Ascending aorta (tissue), 2 donors: Measurements from ENCODE around the gene DNAJA4. TPM values are rescaled to one million over a fixed set of nuclear protein-coding genes. Genes with fewer than 3 reads are reported as not detected.

Experiments
- DNase-seq, 2 donors: peaks; one replicate each; pipeline ENCODE4 v3.0.0-alpha.2; 2019; ENCODE audit warnings: low spot score in 2 of 2
- H3K27ac ChIP-seq, 2 donors: fragments of 200-600 bp; sonication (generic); one replicate each; pipeline ENCODE4 v1.5.1; 2016 to 2017; ENCODE audit warnings: mild to moderate bottlenecking in 1 of 2
- H3K27me3 ChIP-seq: fragments of 200-600 bp; sonication (generic); one replicate; pipeline ENCODE4 v1.5.1; 2017
- H3K36me3 ChIP-seq, 2 donors: fragments of 200-600 bp; sonication (generic); one replicate each; pipeline ENCODE4 v1.5.1; 2016
- H3K4me1 ChIP-seq, 2 donors: fragments of 200-600 bp; sonication (generic); one replicate each; pipeline ENCODE4 v1.5.1; 2016 to 2017; ENCODE audit warnings: mild to moderate bottlenecking in 1 of 2
- H3K4me3 ChIP-seq, 2 donors: fragments of 200-600 bp; sonication (generic); one replicate each; pipeline ENCODE4 v1.5.1; 2016 to 2017; ENCODE audit warnings: mild to moderate bottlenecking in 1 of 2
- H3K9me3 ChIP-seq, 2 donors: fragments of 200-600 bp; sonication (generic); one replicate each; pipeline ENCODE4 v1.5.1; 2016
- intact Hi-C: fragments of 100-400 bp; cut with DNase I; formaldehyde crosslinking; loops from one replicate; pipeline ENCODE4 v1.15.1; 2023
- total RNA-seq: library from RNA; depleted of rRNA; stranded (reverse); fragments of >200 nt; gene quantifications from one replicate; pipeline ENCODE4 v1.1.0, GENCODE V29; 2016
- TF ChIP-seq, protein P1 (sequence below), 3 experiments: fragments of 200-600 bp in 2 of 3; fragments of 450-650 bp in 1 of 3; sonication (generic) in 2 of 3; IDR thresholded peaks; one replicate each; pipeline ENCODE4 v1.5.1; 2016 to 2019; ENCODE audit warnings: antibody characterized with exemption in 3 of 3, mild to moderate bottlenecking in 1 of 3, moderate library complexity in 1 of 3

Gene DNAJA4
- total RNA-seq, 1 donor from 2014 or later = 3.5 TPM

DNA sequence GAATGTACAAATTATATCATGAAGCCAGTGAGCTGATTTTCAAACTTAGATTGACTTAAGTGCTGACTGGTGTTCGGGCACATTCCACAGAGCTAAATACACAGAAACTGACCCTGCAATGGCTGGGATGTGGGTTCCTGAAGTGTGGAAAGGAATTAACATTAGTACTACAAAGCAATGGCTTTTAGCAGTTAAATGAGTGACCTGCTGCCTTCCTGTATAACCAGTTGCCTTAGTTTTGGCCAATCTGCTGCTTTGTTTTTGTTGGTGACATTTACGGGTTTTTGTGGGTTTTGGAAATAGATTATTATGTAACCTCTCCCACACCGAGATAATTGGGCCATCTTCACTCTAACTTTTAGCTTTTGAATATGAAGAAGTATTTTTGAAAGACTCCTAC lies 37.5 kb downstream of the DNAJA4 start:
- no peaks in the 10 kb centered on the region for H3K36me3 ChIP-seq
- peaks cover 0 to 3% of the 10 kb centered on the region in 2 donors for H3K4me1 ChIP-seq
- TF ChIP-seq, protein P1, sequence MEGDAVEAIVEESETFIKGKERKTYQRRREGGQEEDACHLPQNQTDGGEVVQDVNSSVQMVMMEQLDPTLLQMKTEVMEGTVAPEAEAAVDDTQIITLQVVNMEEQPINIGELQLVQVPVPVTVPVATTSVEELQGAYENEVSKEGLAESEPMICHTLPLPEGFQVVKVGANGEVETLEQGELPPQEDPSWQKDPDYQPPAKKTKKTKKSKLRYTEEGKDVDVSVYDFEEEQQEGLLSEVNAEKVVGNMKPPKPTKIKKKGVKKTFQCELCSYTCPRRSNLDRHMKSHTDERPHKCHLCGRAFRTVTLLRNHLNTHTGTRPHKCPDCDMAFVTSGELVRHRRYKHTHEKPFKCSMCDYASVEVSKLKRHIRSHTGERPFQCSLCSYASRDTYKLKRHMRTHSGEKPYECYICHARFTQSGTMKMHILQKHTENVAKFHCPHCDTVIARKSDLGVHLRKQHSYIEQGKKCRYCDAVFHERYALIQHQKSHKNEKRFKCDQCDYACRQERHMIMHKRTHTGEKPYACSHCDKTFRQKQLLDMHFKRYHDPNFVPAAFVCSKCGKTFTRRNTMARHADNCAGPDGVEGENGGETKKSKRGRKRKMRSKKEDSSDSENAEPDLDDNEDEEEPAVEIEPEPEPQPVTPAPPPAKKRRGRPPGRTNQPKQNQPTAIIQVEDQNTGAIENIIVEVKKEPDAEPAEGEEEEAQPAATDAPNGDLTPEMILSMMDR (IDR thresholded peaks at IDR 0.05) = no peak
- H3K27me3 ChIP-seq = no peaks in the 10 kb centered on the region
- DNase-seq = no peak
- intact Hi-C loops = no loop called here
- no peaks in the 10 kb centered on the region for H3K9me3 ChIP-seq
- no peak overlapping the region for H3K4me3 ChIP-seq
- no peak overlapping the region for H3K27ac ChIP-seq

- no peak overlapping the region for H3K4me3 ChIP-seq
- TF ChIP-seq, protein P1 (IDR thresholded peaks at IDR 0.05) = no peak
- H3K9me3 ChIP-seq = no peaks in the 10 kb centered on the region
- H3K27ac ChIP-seq = no peak overlapping the region
- H3K27me3 ChIP-seq = no peaks in the 10 kb centered on the region
- H3K4me1 ChIP-seq = peaks cover 0 to 3% of the 10 kb centered on the region in 2 donors
- intact Hi-C loops = no loop called here
- no peak for DNase-seq
- no peaks in the 10 kb centered on the region for H3K36me3 ChIP-seq
Observed at GRCh38 chr15:78302579-78303312, 38.4 kb downstream of the DNAJA4 start.

DNA sequence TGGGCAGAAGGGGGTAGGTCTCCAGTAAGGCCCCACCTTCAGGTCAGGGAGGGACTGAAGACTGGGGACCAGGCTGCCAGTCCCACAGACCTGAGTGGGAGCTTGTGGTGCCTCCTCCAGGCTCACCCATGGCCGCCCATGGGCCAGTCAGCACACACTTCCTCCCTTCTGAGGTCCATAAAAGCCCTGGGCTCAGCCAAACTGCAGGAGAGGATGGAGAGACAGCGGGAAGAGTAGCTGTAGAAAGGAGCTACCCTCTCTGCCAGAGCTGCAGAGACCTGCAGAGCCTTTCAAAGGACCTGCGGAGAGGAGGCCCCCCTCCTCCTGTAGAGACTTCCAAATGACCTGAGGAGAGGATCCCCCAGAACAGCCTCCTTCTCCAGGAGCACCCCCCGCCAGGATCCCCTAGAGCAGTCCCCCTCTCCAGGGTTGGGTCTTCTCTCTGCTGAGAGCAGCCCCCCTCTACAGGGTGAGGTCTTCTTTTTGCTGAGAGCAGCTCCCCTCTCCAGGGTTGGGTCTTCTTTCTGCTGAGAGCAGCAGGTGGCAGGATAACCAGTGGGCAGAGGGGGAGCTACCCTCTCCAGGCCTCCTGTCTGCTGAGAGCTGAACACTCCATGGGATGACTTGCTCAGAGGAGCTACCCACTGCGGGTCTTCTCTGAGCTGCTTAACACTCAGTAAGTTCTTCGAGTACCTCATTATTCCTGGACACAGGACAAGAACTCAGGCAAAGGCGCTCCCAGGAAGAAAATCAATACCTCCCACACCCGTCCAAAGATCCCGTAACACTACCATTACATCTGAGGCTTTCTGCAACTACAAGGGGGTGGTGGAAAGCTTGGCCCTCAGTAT lies 40.1 kb downstream of the DNAJA4 start:
- Histone ChIP-seq H3K36me3 (no peaks in the 10 kb centered on the region), H3K4me3 (no peak overlapping the region), H3K9me3 (no peaks in the 10 kb centered on the region), H3K4me1 (no peaks in the 10 kb centered on the region), H3K27me3 (no peaks in the 10 kb centered on the region), H3K27ac (no peak overlapping the region)
- TF ChIP-seq, protein P1 (IDR thresholded peaks at IDR 0.05) = no peak
- intact Hi-C loops = no loop called here
- DNase-seq = no peak

- intact Hi-C loops = no loop called here
- Histone ChIP-seq H3K4me3 (no peak overlapping the region), H3K27ac (no peak overlapping the region), H3K4me1 (no peaks in the 10 kb centered on the region), H3K9me3 (no peaks in the 10 kb centered on the region), H3K36me3 (no peaks in the 10 kb centered on the region), H3K27me3 (no peaks in the 10 kb centered on the region)
- DNase-seq = no peak
- TF ChIP-seq, protein P1 (IDR thresholded peaks at IDR 0.05) = no peak
Observed at GRCh38 chr15:78306176-78306774, 41.9 kb downstream of the DNAJA4 start.

- TF ChIP-seq, protein P1 (IDR thresholded peaks at IDR 0.05) = no peak
- intact Hi-C loops = no loop called here
Observed at GRCh38 chr15:78307976-78308375, 43.6 kb downstream of the DNAJA4 start.

More at GRCh38 chr15:78307976-78308375, 43.6 kb downstream of the DNAJA4 start:
- no peaks in the 10 kb centered on the region for H3K27me3 ChIP-seq
- no peaks in the 10 kb centered on the region for H3K4me1 ChIP-seq
- H3K4me3 ChIP-seq = no peak overlapping the region
- no peaks in the 10 kb centered on the region for H3K9me3 ChIP-seq
- no peak for DNase-seq
- H3K36me3 ChIP-seq = no peaks in the 10 kb centered on the region
- no peak overlapping the region for H3K27ac ChIP-seq
